ENCODE measurements around the gene KCNQ1.

KCNQ1 gene

GRCh38 chr11:2698386-2699184 is 253.8 kb downstream of the KCNQ1 start:
- DNase-seq = no peak
- Histone ChIP-seq H3K27me3 (replicated peaks; ENCODE audit: control insufficient read depth, insufficient read depth, low read length, poor library complexity, severe bottlenecking) (no peaks in the 10 kb centered on the region), H3K27ac (ENCODE audit: insufficient read depth, low read length, poor library complexity, severe bottlenecking) (no peak overlapping the region), H3K36me3 (ENCODE audit: control insufficient read depth, insufficient read depth, low read length) (no peaks in the 10 kb centered on the region), H3K4me1 (ENCODE audit: control insufficient read depth, insufficient read depth, low read length, poor library complexity, severe bottlenecking) (peaks cover 4% of the 10 kb centered on the region), H3K9me3 (ENCODE audit: control insufficient read depth, low read length) (no peaks in the 10 kb centered on the region), H3K4me3 (ENCODE audit: insufficient read depth, low read depth, low read length, poor library complexity, severe bottlenecking) (peak overlapping the region; percentile 48)

GRCh38 chr11:2699185-2699530 is 254.3 kb downstream of the KCNQ1 start:
- DNase-seq = no peak
- H3K4me3 ChIP-seq (ENCODE audit: insufficient read depth, low read depth, low read length, poor library complexity, severe bottlenecking) = peak overlapping the region; percentile 48
- peaks cover 4% of the 10 kb centered on the region for H3K4me1 ChIP-seq (ENCODE audit: control insufficient read depth, insufficient read depth, low read length, poor library complexity, severe bottlenecking)
- no peaks in the 10 kb centered on the region for H3K27me3 ChIP-seq (replicated peaks; ENCODE audit: control insufficient read depth, insufficient read depth, low read length, poor library complexity, severe bottlenecking)
- peak overlapping the region; percentile 11 for H3K27ac ChIP-seq (ENCODE audit: insufficient read depth, low read length, poor library complexity, severe bottlenecking)
- no peaks in the 10 kb centered on the region for H3K36me3 ChIP-seq (ENCODE audit: control insufficient read depth, insufficient read depth, low read length)
- H3K9me3 ChIP-seq (ENCODE audit: control insufficient read depth, low read length) = no peaks in the 10 kb centered on the region

GRCh38 chr11:2699531-2700414 is 255.0 kb downstream of the KCNQ1 start, which contains the start of gene KCNQ1OT1:
Gene KCNQ1OT1 (minus strand): TSS chr11:2699994.
- H3K4me3 ChIP-seq (ENCODE audit: insufficient read depth, low read depth, low read length, poor library complexity, severe bottlenecking) = peak within 1 kb of the TSS; percentile 48
- peaks cover 4% of the 10 kb centered on the region for H3K4me1 ChIP-seq (ENCODE audit: control insufficient read depth, insufficient read depth, low read length, poor library complexity, severe bottlenecking)
- DNase-seq = peak; percentile 73 to 82 (median 82)
- no peaks in the 10 kb centered on the region for H3K9me3 ChIP-seq (ENCODE audit: control insufficient read depth, low read length)
- H3K27ac ChIP-seq (ENCODE audit: insufficient read depth, low read length, poor library complexity, severe bottlenecking) = peak within 1 kb of the TSS; percentile 11
- no peaks in the 10 kb centered on the region for H3K27me3 ChIP-seq (replicated peaks; ENCODE audit: control insufficient read depth, insufficient read depth, low read length, poor library complexity, severe bottlenecking)
- no peaks in the 10 kb centered on the region for H3K36me3 ChIP-seq (ENCODE audit: control insufficient read depth, insufficient read depth, low read length)

- Histone ChIP-seq H3K4me3 (ENCODE audit: insufficient read depth, low read depth, low read length, poor library complexity, severe bottlenecking) (peak overlapping the region; percentile 48), H3K4me1 (ENCODE audit: control insufficient read depth, insufficient read depth, low read length, poor library complexity, severe bottlenecking) (peaks cover 4% of the 10 kb centered on the region), H3K36me3 (ENCODE audit: control insufficient read depth, insufficient read depth, low read length) (no peaks in the 10 kb centered on the region), H3K27me3 (replicated peaks; ENCODE audit: control insufficient read depth, insufficient read depth, low read length, poor library complexity, severe bottlenecking) (no peaks in the 10 kb centered on the region), H3K9me3 (ENCODE audit: control insufficient read depth, low read length) (no peaks in the 10 kb centered on the region), H3K27ac (ENCODE audit: insufficient read depth, low read length, poor library complexity, severe bottlenecking) (no peak overlapping the region)
- DNase-seq = peak in 1 of 3 donors; percentile 9
Observed at GRCh38 chr11:2700415-2701211, 255.8 kb downstream of the KCNQ1 start.

- Histone ChIP-seq H3K36me3 (ENCODE audit: control insufficient read depth, insufficient read depth, low read length) (no peaks in the 10 kb centered on the region), H3K27me3 (replicated peaks; ENCODE audit: control insufficient read depth, insufficient read depth, low read length, poor library complexity, severe bottlenecking) (no peaks in the 10 kb centered on the region), H3K4me3 (ENCODE audit: insufficient read depth, low read depth, low read length, poor library complexity, severe bottlenecking) (no peak overlapping the region), H3K4me1 (ENCODE audit: control insufficient read depth, insufficient read depth, low read length, poor library complexity, severe bottlenecking) (peaks cover 4% of the 10 kb centered on the region), H3K27ac (ENCODE audit: insufficient read depth, low read length, poor library complexity, severe bottlenecking) (no peak overlapping the region), H3K9me3 (ENCODE audit: control insufficient read depth, low read length) (no peaks in the 10 kb centered on the region)
- no peak for DNase-seq
Observed at GRCh38 chr11:2701230-2701629, 256.4 kb downstream of the KCNQ1 start.

- Histone ChIP-seq H3K9me3 (ENCODE audit: control insufficient read depth, low read length) (no peaks in the 10 kb centered on the region), H3K27me3 (replicated peaks; ENCODE audit: control insufficient read depth, insufficient read depth, low read length, poor library complexity, severe bottlenecking) (no peaks in the 10 kb centered on the region), H3K4me1 (ENCODE audit: control insufficient read depth, insufficient read depth, low read length, poor library complexity, severe bottlenecking) (peaks cover 4% of the 10 kb centered on the region), H3K4me3 (ENCODE audit: insufficient read depth, low read depth, low read length, poor library complexity, severe bottlenecking) (no peak overlapping the region), H3K36me3 (ENCODE audit: control insufficient read depth, insufficient read depth, low read length) (no peaks in the 10 kb centered on the region), H3K27ac (ENCODE audit: insufficient read depth, low read length, poor library complexity, severe bottlenecking) (no peak overlapping the region)
- DNase-seq = no peak
Observed at GRCh38 chr11:2701898-2702434, 257.2 kb downstream of the KCNQ1 start.

GRCh38 chr11:2702771-2703362 is 258.1 kb downstream of the KCNQ1 start:
- no peak overlapping the region for H3K27ac ChIP-seq (ENCODE audit: insufficient read depth, low read length, poor library complexity, severe bottlenecking)
- H3K36me3 ChIP-seq (ENCODE audit: control insufficient read depth, insufficient read depth, low read length) = no peaks in the 10 kb centered on the region
- no peaks in the 10 kb centered on the region for H3K27me3 ChIP-seq (replicated peaks; ENCODE audit: control insufficient read depth, insufficient read depth, low read length, poor library complexity, severe bottlenecking)
- no peak for DNase-seq
- H3K9me3 ChIP-seq (ENCODE audit: control insufficient read depth, low read length) = no peaks in the 10 kb centered on the region
- H3K4me1 ChIP-seq (ENCODE audit: control insufficient read depth, insufficient read depth, low read length, poor library complexity, severe bottlenecking) = peaks cover 4% of the 10 kb centered on the region
- H3K4me3 ChIP-seq (ENCODE audit: insufficient read depth, low read depth, low read length, poor library complexity, severe bottlenecking) = no peak overlapping the region

- H3K4me3 ChIP-seq (ENCODE audit: insufficient read depth, low read depth, low read length, poor library complexity, severe bottlenecking) = no peak overlapping the region
- DNase-seq = no peak
- H3K27me3 ChIP-seq (replicated peaks; ENCODE audit: control insufficient read depth, insufficient read depth, low read length, poor library complexity, severe bottlenecking) = no peaks in the 10 kb centered on the region
Observed at GRCh38 chr11:2703363-2704141, 258.7 kb downstream of the KCNQ1 start.

GRCh38 chr11:2704356-2704755 is 259.5 kb downstream of the KCNQ1 start:
- H3K4me1 ChIP-seq (ENCODE audit: control insufficient read depth, insufficient read depth, low read length, poor library complexity, severe bottlenecking) = peaks cover 4% of the 10 kb centered on the region
- no peak for DNase-seq
- H3K27me3 ChIP-seq (replicated peaks; ENCODE audit: control insufficient read depth, insufficient read depth, low read length, poor library complexity, severe bottlenecking) = no peaks in the 10 kb centered on the region

More at GRCh38 chr11:2703363-2704141, 258.7 kb downstream of the KCNQ1 start:
- Histone ChIP-seq H3K9me3 (ENCODE audit: control insufficient read depth, low read length) (no peaks in the 10 kb centered on the region), H3K36me3 (ENCODE audit: control insufficient read depth, insufficient read depth, low read length) (no peaks in the 10 kb centered on the region), H3K4me1 (ENCODE audit: control insufficient read depth, insufficient read depth, low read length, poor library complexity, severe bottlenecking) (peaks cover 4% of the 10 kb centered on the region), H3K27ac (ENCODE audit: insufficient read depth, low read length, poor library complexity, severe bottlenecking) (no peak overlapping the region)

More at GRCh38 chr11:2704356-2704755, 259.5 kb downstream of the KCNQ1 start:
- H3K36me3 ChIP-seq (ENCODE audit: control insufficient read depth, insufficient read depth, low read length) = no peaks in the 10 kb centered on the region
- H3K4me3 ChIP-seq (ENCODE audit: insufficient read depth, low read depth, low read length, poor library complexity, severe bottlenecking) = no peak overlapping the region
- no peaks in the 10 kb centered on the region for H3K9me3 ChIP-seq (ENCODE audit: control insufficient read depth, low read length)
- no peak overlapping the region for H3K27ac ChIP-seq (ENCODE audit: insufficient read depth, low read length, poor library complexity, severe bottlenecking)
